OCI-LY3 (cell line): ENCODE results near the gene FOXRED1.

Experiments
- H2AFZ ChIP-seq: fragments of 200-600, 300-600 bp; shearing (Covaris generic); 2 replicates; pipeline ENCODE4 v1.6.0; 2014; ENCODE audit warnings: antibody characterized with exemption, low read depth, low read length
- H3K27ac ChIP-seq: fragments of 200-600, 300-600 bp; sonication (generic); 2 replicates; pipeline ENCODE4 v1.5.1; 2014; ENCODE audit warnings: mild to moderate bottlenecking, low read length, moderate library complexity, mixed read lengths
- H3K27me3 ChIP-seq: fragments of 200-600, 300-600 bp; sonication (generic); 2 replicates; pipeline ENCODE4 v1.6.1; 2014; ENCODE audit warnings: low read depth, low read length, mixed read lengths
- H3K36me3 ChIP-seq: fragments of 200-600, 300-600 bp; sonication (generic); replicated peaks from 2 replicates; pipeline ENCODE3; 2014; ENCODE audit warnings: low read depth, low read length, mixed read lengths
- H3K4me1 ChIP-seq: fragments of 300-600, 200-600 bp; sonication (generic); 2 replicates; pipeline ENCODE4 v1.6.1; 2014; ENCODE audit warnings: low read length, mixed read lengths
- H3K4me2 ChIP-seq: fragments of 200-600, 300-600 bp; sonication (generic); 2 replicates; pipeline ENCODE4 v1.6.1; 2014; ENCODE audit warnings: low read length, mixed read lengths
- H3K4me3 ChIP-seq: fragments of 300-600, 200-600 bp; sonication (generic); 2 replicates; pipeline ENCODE4 v1.5.1; 2014; ENCODE audit warnings: antibody characterized with exemption, mild to moderate bottlenecking, low read length, moderate library complexity
- H3K79me2 ChIP-seq: fragments of 300-600, 200-600 bp; shearing (Covaris generic); 2 replicates; pipeline ENCODE4 v1.6.1; 2014; ENCODE audit warnings: mild to moderate bottlenecking, low read length, mixed read lengths
- H3K9ac ChIP-seq: fragments of 300-600, 200-600 bp; shearing (Covaris generic); 2 replicates; pipeline ENCODE4 v1.6.0; 2014; ENCODE audit warnings: mild to moderate bottlenecking, low read length, moderate library complexity
- H3K9me3 ChIP-seq: fragments of 200-600, 300-600 bp; shearing (Covaris generic); 2 replicates; pipeline ENCODE4 v1.6.1; 2014; ENCODE audit warnings: low read length, mixed read lengths; ENCODE audit not compliant: insufficient read depth
- H4K20me1 ChIP-seq: fragments of 200-600, 300-600 bp; sonication (generic); 2 replicates; pipeline ENCODE4 v1.6.1; 2016; ENCODE audit warnings: low read length, mixed read lengths; ENCODE audit not compliant: insufficient read depth
- EZH2phosphoT487 ChIP-seq: fragments of 200-600 bp; shearing (Covaris generic); IDR thresholded peaks from 2 replicates; pipeline ENCODE4 v1.6.1; 2018; ENCODE audit warnings: antibody characterized with exemption, mixed run types, low read depth
- TF ChIP-seq, protein P1 (sequence below): fragments of 200-600, 300-600 bp; sonication (generic); IDR thresholded peaks from 2 replicates; pipeline ENCODE4 v1.5.1; 2014; ENCODE audit warnings: antibody characterized with exemption, low read length, low read depth

FOXRED1 gene

DNA sequence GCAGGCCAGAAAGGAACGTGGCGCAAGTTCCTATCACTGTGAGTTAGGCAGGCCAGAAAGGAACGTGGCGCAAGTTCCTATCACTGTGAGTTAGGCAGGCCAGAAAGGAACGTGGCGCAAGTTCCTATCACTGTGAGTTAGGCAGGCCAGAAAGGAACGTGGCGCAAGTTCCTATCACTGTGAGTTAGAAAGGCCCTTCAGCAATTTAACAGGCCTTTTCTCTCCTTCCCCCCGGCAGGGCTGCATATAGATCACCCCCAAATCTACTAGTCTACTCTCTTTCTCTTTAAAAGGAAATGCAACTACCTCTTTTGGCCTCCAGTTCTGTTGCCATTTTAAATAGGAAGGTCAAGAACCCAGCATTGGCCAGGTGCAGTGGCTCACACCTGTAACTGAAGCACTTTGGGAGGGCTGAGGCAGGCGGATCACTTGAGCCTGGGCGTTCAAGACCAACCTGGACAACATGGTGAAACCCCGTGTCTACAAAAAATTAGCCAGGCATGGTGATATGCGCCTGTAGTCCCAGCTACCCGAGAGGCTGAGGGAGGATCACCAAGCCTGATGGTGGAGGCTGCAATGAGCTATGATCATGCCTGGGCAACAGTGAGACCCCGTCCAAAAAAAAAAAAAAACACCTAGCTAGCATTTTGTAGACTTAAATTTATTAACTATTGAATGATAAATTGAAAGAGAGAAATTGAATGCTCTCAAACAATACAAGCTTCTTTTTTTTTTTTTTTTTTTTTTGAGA, 42.4 kb upstream of the FOXRED1 start:
- H4K20me1 ChIP-seq = no peaks in the 10 kb centered on the region
- H3K27ac ChIP-seq = no peak overlapping the region
- H3K4me3 ChIP-seq = no peak overlapping the region
- H3K4me2 ChIP-seq = no peak overlapping the region
- peaks cover 14% of the 10 kb centered on the region for H3K79me2 ChIP-seq
- H2AFZ ChIP-seq = no peak overlapping the region
- H3K4me1 ChIP-seq = no peaks in the 10 kb centered on the region
- no peaks in the 10 kb centered on the region for H3K27me3 ChIP-seq
- no peak overlapping the region for H3K9ac ChIP-seq
- H3K36me3 ChIP-seq = no peaks in the 10 kb centered on the region
- H3K9me3 ChIP-seq = no peaks in the 10 kb centered on the region
- TF ChIP-seq EZH2phosphoT487 = no peak
- TF ChIP-seq, protein P1, sequence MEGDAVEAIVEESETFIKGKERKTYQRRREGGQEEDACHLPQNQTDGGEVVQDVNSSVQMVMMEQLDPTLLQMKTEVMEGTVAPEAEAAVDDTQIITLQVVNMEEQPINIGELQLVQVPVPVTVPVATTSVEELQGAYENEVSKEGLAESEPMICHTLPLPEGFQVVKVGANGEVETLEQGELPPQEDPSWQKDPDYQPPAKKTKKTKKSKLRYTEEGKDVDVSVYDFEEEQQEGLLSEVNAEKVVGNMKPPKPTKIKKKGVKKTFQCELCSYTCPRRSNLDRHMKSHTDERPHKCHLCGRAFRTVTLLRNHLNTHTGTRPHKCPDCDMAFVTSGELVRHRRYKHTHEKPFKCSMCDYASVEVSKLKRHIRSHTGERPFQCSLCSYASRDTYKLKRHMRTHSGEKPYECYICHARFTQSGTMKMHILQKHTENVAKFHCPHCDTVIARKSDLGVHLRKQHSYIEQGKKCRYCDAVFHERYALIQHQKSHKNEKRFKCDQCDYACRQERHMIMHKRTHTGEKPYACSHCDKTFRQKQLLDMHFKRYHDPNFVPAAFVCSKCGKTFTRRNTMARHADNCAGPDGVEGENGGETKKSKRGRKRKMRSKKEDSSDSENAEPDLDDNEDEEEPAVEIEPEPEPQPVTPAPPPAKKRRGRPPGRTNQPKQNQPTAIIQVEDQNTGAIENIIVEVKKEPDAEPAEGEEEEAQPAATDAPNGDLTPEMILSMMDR = no peak

DNA sequence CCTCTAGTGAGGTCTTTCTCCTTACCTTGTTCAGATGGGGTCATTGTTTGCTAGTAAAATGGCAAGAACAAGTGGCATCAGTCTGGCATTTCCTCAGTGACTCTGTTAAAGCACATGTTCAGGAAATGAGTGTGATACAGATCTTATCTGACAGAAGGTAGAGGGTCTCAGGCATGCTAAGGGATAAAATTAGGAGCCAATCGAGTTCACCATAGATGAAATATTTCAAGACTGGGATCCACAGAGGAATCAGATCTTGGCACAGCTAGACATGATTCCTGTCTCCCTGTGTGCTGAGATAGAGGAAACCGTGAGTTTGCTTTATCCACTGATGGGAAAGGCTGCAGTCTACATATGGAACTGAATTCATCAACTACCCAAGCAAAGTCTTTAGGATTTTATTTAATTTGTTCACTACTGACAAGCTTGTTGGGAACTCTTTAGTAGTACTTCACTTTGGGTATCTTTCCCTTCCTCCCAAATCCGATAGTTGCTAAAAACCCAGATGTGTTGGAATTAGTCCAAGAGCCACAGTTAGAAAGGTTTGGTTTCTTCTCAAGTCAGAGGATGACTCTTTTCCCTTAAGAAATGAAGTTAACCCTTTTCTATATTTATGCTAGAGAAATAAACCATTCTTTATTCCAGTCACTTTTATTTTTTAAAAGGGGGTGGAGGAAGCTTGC, 39.0 kb upstream of the FOXRED1 start:
- no peaks in the 10 kb centered on the region for H3K9me3 ChIP-seq
- no peaks in the 10 kb centered on the region for H4K20me1 ChIP-seq
- TF ChIP-seq, protein P1 = no peak
- no peak for TF ChIP-seq EZH2phosphoT487
- no peak overlapping the region for H3K9ac ChIP-seq
- H3K4me3 ChIP-seq = no peak overlapping the region
- H3K4me1 ChIP-seq = no peaks in the 10 kb centered on the region
- no peaks in the 10 kb centered on the region for H3K27me3 ChIP-seq
- H3K79me2 ChIP-seq = no peaks in the 10 kb centered on the region
- H3K36me3 ChIP-seq = no peaks in the 10 kb centered on the region
- no peak overlapping the region for H3K27ac ChIP-seq
- H3K4me2 ChIP-seq = no peak overlapping the region
- H2AFZ ChIP-seq = no peak overlapping the region

DNA sequence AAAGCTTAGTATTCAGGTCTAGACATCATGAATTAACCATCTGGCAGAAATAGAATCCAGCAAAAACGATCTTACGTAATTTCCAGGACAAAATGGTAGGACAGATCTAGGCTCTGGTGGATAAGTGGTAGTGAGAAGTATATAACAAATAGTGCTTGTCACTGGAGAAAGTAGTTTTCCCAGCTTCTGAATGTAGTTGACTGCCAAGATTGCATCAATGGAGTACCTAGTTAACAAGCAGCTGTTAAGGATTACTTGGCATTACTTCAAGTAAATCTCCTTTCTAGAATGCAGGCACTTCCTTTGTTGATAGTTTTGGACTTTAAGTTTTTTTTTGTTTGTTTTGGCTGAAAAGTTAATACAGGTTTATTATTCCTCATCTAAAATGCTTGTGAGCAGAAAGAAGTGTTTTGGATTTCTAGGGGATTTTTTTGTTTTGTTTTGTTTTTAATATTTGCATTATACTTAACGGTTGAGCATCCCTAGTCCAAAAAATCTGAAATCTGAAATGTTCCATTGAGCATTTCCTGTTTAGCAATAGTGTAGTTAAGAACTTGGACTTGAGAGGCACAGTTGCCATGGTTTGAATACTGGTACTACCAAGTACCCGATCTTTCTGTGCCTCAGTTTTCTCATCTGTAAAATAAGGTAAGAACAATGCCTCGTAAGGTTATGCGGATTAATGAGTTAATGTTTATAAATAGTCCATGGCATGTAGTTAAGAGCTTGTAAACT, 37.1 kb upstream of the FOXRED1 start:
- TF ChIP-seq, protein P1 = no peak
- TF ChIP-seq EZH2phosphoT487 = no peak
- Histone ChIP-seq H3K9ac (no peak overlapping the region), H3K27me3 (no peaks in the 10 kb centered on the region), H3K4me3 (no peak overlapping the region), H4K20me1 (no peaks in the 10 kb centered on the region), H2AFZ (no peak overlapping the region), H3K36me3 (no peaks in the 10 kb centered on the region), H3K9me3 (no peaks in the 10 kb centered on the region), H3K4me1 (no peaks in the 10 kb centered on the region), H3K79me2 (no peaks in the 10 kb centered on the region), H3K27ac (no peak overlapping the region), H3K4me2 (no peak overlapping the region)

DNA sequence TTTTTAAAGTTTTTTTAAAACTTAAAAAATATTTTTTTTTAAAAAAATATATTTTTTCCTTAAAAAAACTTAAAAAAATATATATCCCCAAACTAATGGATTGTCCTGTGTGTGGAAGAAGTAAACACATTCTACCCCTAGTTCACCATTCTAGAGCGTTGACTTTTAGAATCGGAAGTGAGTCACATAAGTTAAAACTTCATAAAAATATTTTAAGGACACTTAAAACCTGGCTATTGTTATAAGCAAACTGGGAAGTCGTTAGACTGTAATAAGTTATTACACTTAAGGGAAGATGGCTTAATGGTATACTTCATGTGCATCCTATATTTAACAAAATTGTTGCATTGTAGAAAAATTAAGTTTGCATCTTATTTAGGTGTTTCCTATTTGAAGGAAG, 36.3 kb upstream of the FOXRED1 start:
- H3K36me3 ChIP-seq = no peaks in the 10 kb centered on the region
- H4K20me1 ChIP-seq = no peaks in the 10 kb centered on the region
- H3K4me2 ChIP-seq = no peak overlapping the region
- H3K9me3 ChIP-seq = no peaks in the 10 kb centered on the region
- no peak for TF ChIP-seq EZH2phosphoT487
- TF ChIP-seq, protein P1 = no peak
- H3K79me2 ChIP-seq = no peaks in the 10 kb centered on the region
- H3K9ac ChIP-seq = no peak overlapping the region
- H3K4me3 ChIP-seq = no peak overlapping the region
- no peaks in the 10 kb centered on the region for H3K27me3 ChIP-seq
- H3K27ac ChIP-seq = no peak overlapping the region
- H2AFZ ChIP-seq = no peak overlapping the region
- no peaks in the 10 kb centered on the region for H3K4me1 ChIP-seq
